HepG2 (cell line): ENCODE results near the gene STAC. TPM values are rescaled to one million over a fixed set of nuclear protein-coding genes. Genes with fewer than 3 reads are reported as not detected.

Source experiments
- ATAC-seq: fragments of 200-7000 bp; cut with Tn5 transposase; 3 replicates; pipeline ENCODE4 v1.9.1; 2020; ENCODE audit warnings: mild to moderate bottlenecking, moderate library complexity
- BruUV-seq: library from RNA; stranded (reverse); fragments of 400-500 nt; replicated peaks from 2 replicates; lab custom pipeline; 2021; lab: Mats Ljungman, UMichigan
- CTCF ChIA-PET: fragments of 300-600 bp; formaldehyde crosslinking; extraction: SDS; loops from one replicate; lab custom pipeline; 2021; ENCODE audit warnings: low total read pairs, inconsistent platforms, low intra/inter-chr PET ratio; lab: Yijun Ruan, JAX
- POLR2A ChIA-PET: fragments of 350-600 bp; sonication (Branson Sonifier 250); formaldehyde crosslinking; loops from one replicate; lab custom pipeline; 2020; ENCODE audit warnings: antibody characterized with exemption, inconsistent platforms; lab: Yijun Ruan, JAX
- DNase-seq: peaks from one replicate; pipeline ENCODE4 v3.0.0-alpha.2; 2015; ENCODE audit warnings: low spot score
- FAIRE-seq: peaks from 3 replicates; lab custom pipeline; 2011; peaks lifted over from hg19 to GRCh38; lab: Jason Lieb, UNC
- H2AFZ ChIP-seq: one replicate; pipeline ENCODE4 v1.6.1; 2011; ENCODE audit warnings: low read length, inconsistent platforms
- H3K27ac ChIP-seq: fragments of 300-600 bp; 3 replicates; pipeline ENCODE4 v1.8.0; 2011; ENCODE audit warnings: mixed run types, mild to moderate bottlenecking, mixed read lengths, low read length, inconsistent platforms; ENCODE audit not compliant: insufficient read depth; ENCODE audit errors: extremely low read length
- H3K27me3 ChIP-seq, 2 experiments: fragments of 200-600 bp in 1 of 2; 2 replicates in 1 of 2; 3 replicates in 1 of 2; pipeline versions ENCODE4 v1.6.0 to v1.8.0; 2011; ENCODE audit warnings: low read length in 2 of 2, mild to moderate bottlenecking in 2 of 2, moderate library complexity in 2 of 2, inconsistent platforms in 1 of 2; ENCODE audit not compliant: insufficient read depth in 2 of 2, control insufficient read depth in 1 of 2
- H3K36me3 ChIP-seq, 2 experiments: fragments of 200-600 bp in 1 of 2; replicated peaks in 1 of 2; 2 replicates in 1 of 2; 3 replicates in 1 of 2; pipeline versions ENCODE4 v1.5.1 to v1.8.0; 2011; ENCODE audit warnings: low read length in 2 of 2, inconsistent platforms in 1 of 2; ENCODE audit not compliant: insufficient read depth in 2 of 2, control insufficient read depth in 1 of 2
- H3K4me1 ChIP-seq: 2 replicates; pipeline ENCODE4 v1.5.1; 2012; ENCODE audit warnings: low read length, inconsistent platforms; ENCODE audit not compliant: insufficient read depth
- H3K4me2 ChIP-seq: 2 replicates; pipeline ENCODE4 v1.6.0; 2011; ENCODE audit warnings: low read depth, low read length, inconsistent platforms
- H3K4me3 ChIP-seq, 3 experiments: fragments of 200-600 bp in 1 of 3; sonication (generic), shearing (Covaris generic) in 1 of 3; replicated peaks in 1 of 3; 2 replicates each; pipeline ENCODE4 v1.5.1; 2011 to 2016; ENCODE audit warnings: low read length in 3 of 3, inconsistent platforms in 2 of 3, low read depth in 2 of 3, mild to moderate bottlenecking in 2 of 3, control low read depth in 1 of 3, mixed read lengths in 1 of 3; ENCODE audit not compliant: insufficient read depth in 1 of 3
- H3K79me2 ChIP-seq: one replicate; pipeline ENCODE4 v1.6.1; 2011; ENCODE audit warnings: low read length, inconsistent platforms; ENCODE audit not compliant: insufficient read depth
- H3K9ac ChIP-seq: 2 replicates; pipeline ENCODE4 v1.6.0; 2011; ENCODE audit warnings: mild to moderate bottlenecking, low read depth, low read length, inconsistent platforms; ENCODE audit not compliant: insufficient read depth
- H3K9me3 ChIP-seq: 2 replicates; pipeline ENCODE4 v1.5.1; 2012; ENCODE audit warnings: mild to moderate bottlenecking, low read length
- H4K20me1 ChIP-seq: 2 replicates; pipeline ENCODE4 v1.6.0; 2011; ENCODE audit warnings: inconsistent platforms, mild to moderate bottlenecking, low read length, moderate library complexity; ENCODE audit not compliant: insufficient read depth
- ADNP ChIP-seq: sonication (generic); formaldehyde crosslinking; IDR thresholded peaks from 2 replicates; pipeline ENCODE4 v1.4.0; 2020; ENCODE audit warnings: missing genetic modification reagents
- ARNT2 ChIP-seq: sonication (generic); formaldehyde crosslinking; IDR thresholded peaks from 2 replicates; pipeline ENCODE4 v1.8.0; 2022; ENCODE audit warnings: mild to moderate bottlenecking, low read depth, missing genetic modification reagents, moderate library complexity
- BHLHE40 ChIP-seq: IDR thresholded peaks from 2 replicates; pipeline ENCODE4 v1.6.1; 2011; ENCODE audit warnings: low read length, improper control_type of control experiment
- DR1 ChIP-seq: sonication (generic); formaldehyde crosslinking; IDR thresholded peaks from 2 replicates; pipeline ENCODE4 v1.8.0; 2021; ENCODE audit warnings: mild to moderate bottlenecking, missing genetic modification reagents, inconsistent platforms
- GABPB1 ChIP-seq: IDR thresholded peaks from 2 replicates; pipeline ENCODE4 v1.6.1; 2016; ENCODE audit warnings: mild to moderate bottlenecking, missing genetic modification reagents, moderate library complexity, missing compliant biosample characterization
- KDM3A ChIP-seq: IDR thresholded peaks from 2 replicates; pipeline ENCODE4 v1.6.1; 2018; ENCODE audit warnings: low read depth, missing compliant biosample characterization
- PHB2 ChIP-seq: fragments of 450-650 bp; IDR thresholded peaks from 2 replicates; pipeline ENCODE4 v1.6.1; 2018; ENCODE audit not compliant: partially characterized antibody
- RARA ChIP-seq: IDR thresholded peaks from 2 replicates; pipeline ENCODE4 v1.6.1; 2016; ENCODE audit warnings: missing genetic modification reagents, missing compliant biosample characterization
- RFXANK ChIP-seq: IDR thresholded peaks from 2 replicates; pipeline ENCODE4 v1.6.1; 2016
- SP140L ChIP-seq: sonication (generic); formaldehyde crosslinking; IDR thresholded peaks from 2 replicates; pipeline ENCODE4 v1.4.0; 2020; ENCODE audit warnings: missing genetic modification reagents, borderline replicate concordance
- XRCC5 ChIP-seq: fragments of 200-400 bp; formaldehyde crosslinking; optimal IDR thresholded peaks from 2 replicates; pipeline ENCODE3; 2017; ENCODE audit warnings: mild to moderate bottlenecking, low read length
- ZNF12 ChIP-seq: sonication (generic); formaldehyde crosslinking; IDR thresholded peaks from 2 replicates; pipeline ENCODE4 v1.5.0; 2020; ENCODE audit warnings: missing genetic modification reagents
- ZNF121 ChIP-seq: sonication (generic); formaldehyde crosslinking; IDR thresholded peaks from 2 replicates; pipeline ENCODE4 v1.5.0; 2020; ENCODE audit warnings: mild to moderate bottlenecking, missing genetic modification reagents
- ZNF124 ChIP-seq: sonication (generic); formaldehyde crosslinking; IDR thresholded peaks from 2 replicates; pipeline ENCODE4 v1.4.0; 2020; ENCODE audit warnings: missing genetic modification reagents
- ZNF180 ChIP-seq: sonication (generic); formaldehyde crosslinking; IDR thresholded peaks from 2 replicates; pipeline ENCODE4 v1.4.0; 2020; ENCODE audit warnings: low read depth, missing genetic modification reagents, borderline replicate concordance
- ZNF20 ChIP-seq: sonication (generic); formaldehyde crosslinking; IDR thresholded peaks from 2 replicates; pipeline ENCODE4 v1.4.0; 2020; ENCODE audit warnings: mild to moderate bottlenecking, moderate library complexity, missing genetic modification reagents
- ZNF253 ChIP-seq: sonication (generic); formaldehyde crosslinking; IDR thresholded peaks from 2 replicates; pipeline ENCODE4 v1.8.0; 2022; ENCODE audit warnings: mild to moderate bottlenecking, missing genetic modification reagents, borderline replicate concordance
- ZNF563 ChIP-seq: sonication (generic); formaldehyde crosslinking; IDR thresholded peaks from 2 replicates; pipeline ENCODE4 v1.8.0; 2022; ENCODE audit warnings: mild to moderate bottlenecking, moderate library complexity, missing genetic modification reagents
- ZNF781 ChIP-seq: sonication (generic); formaldehyde crosslinking; IDR thresholded peaks from 2 replicates; pipeline ENCODE4 v1.5.1; 2020; ENCODE audit warnings: borderline replicate concordance, mild to moderate bottlenecking, missing genetic modification reagents; ENCODE audit errors: not compliant biosample characterization
- WGBS: methylation state at CpG from one replicate; pipeline ENCODE4 v1.1.6; 2017; ENCODE audit warnings: low lambda C conversion rate; 5-methylcytosine and 5-hydroxymethylcytosine counted together
- in situ Hi-C: cut with HindIII; loops from 2 replicates; pipeline ENCODE4 v1.10.0; 2017; ENCODE audit warnings: low pct_unique_long_range_greater_than_20kb; ENCODE audit not compliant: extremely low pct_ligation_motif_present
- intact Hi-C: fragments of 100-400 bp; cut with micrococcal nuclease; formaldehyde crosslinking; loops from one replicate; pipeline ENCODE4 v1.10.0; 2022; ENCODE audit not compliant: unreplicated experiment
- polyA plus RNA-seq, 8 experiments: library from polyadenylated mRNA; depleted of rRNA in 3 of 8; stranded (reverse) in 7 of 8; unstranded in 1 of 8; fragments of >200 nt; fragmentation: Illumina TruSeq in 4 of 8; extraction: Trizol in 4 of 8; gene quantifications; 2 replicates each; pipeline versions ENCODE4 v1.2.1 to v1.2.3, GENCODE V29; 2011 to 2016; ENCODE audit warnings: low read depth in 4 of 8, missing spikeins in 1 of 8, mixed read lengths in 1 of 8; ENCODE audit not compliant: insufficient read depth in 1 of 8
- total RNA-seq, 5 experiments: library from RNA; depleted of rRNA; stranded (reverse); fragments of >200 nt; fragmentation: Illumina TruSeq; extraction: Trizol; gene quantifications; 2 replicates each; pipeline ENCODE4 v1.2.3, GENCODE V29; 2016; ENCODE audit warnings: low read depth in 1 of 5
- TF ChIP-seq, protein P1 (sequence below): sonication (generic); formaldehyde crosslinking; IDR thresholded peaks from 2 replicates; pipeline ENCODE4 v1.4.0; 2020; ENCODE audit warnings: missing genetic modification reagents
- TF ChIP-seq, protein P2 (sequence below): sonication (generic); formaldehyde crosslinking; IDR thresholded peaks from 2 replicates; pipeline ENCODE4 v1.8.0; 2022; ENCODE audit warnings: low read depth, missing genetic modification reagents

STAC gene
- total and polyA plus RNA-seq, 2 of the 13 experiments (the other 11 are each of a cell fraction or from before 2014, with no cell fraction given): not detected

DNA sequence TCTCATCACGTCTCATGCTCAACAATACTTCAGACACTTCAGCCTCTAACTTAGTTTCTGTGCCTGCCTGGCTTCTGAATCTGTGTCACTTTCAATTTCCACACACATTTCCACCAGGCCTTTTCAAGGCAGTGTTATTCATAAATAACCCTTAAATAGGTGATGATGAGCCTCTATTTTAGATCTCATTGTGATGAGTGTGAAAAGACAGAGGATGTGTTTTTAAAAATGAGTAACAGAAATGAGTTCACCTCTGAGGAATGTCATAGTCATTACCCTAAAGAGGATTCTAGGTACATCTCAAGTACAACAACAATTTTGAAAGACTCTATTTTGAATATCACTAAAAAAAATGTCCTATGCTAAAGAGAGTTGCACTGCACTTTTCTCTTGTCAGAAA, 64.6 kb downstream of the STAC start:
- H3K4me1 ChIP-seq: no peaks in the 10 kb centered on the region
- in situ Hi-C loops: no loop called here
- ATAC-seq (no peak), DNase-seq (no peak), FAIRE-seq (no peak)
- H3K4me2 ChIP-seq: no peak overlapping the region
- CTCF ChIA-PET: no interaction called here
- intact Hi-C loops: no loop called here
- no peak overlapping the region for H3K4me3 ChIP-seq
- H2AFZ ChIP-seq: no peak overlapping the region
- H3K9ac ChIP-seq: no peak overlapping the region
- no peaks in the 10 kb centered on the region for H3K79me2 ChIP-seq
- BruUV-seq: no TSS peak
- H4K20me1 ChIP-seq: no peaks in the 10 kb centered on the region
- H3K9me3 ChIP-seq: no peaks in the 10 kb centered on the region
- no peak overlapping the region for H3K27ac ChIP-seq
- no peaks in the 10 kb centered on the region for H3K27me3 ChIP-seq
- no peak for TF ChIP-seq ARNT2 (CRISPR knock-in tag)
- TF ChIP-seq ZNF20 (CRISPR knock-in tag): no peak
- no peak for TF ChIP-seq ZNF121 (CRISPR knock-in tag)
- no peak for TF ChIP-seq ZNF563 (CRISPR knock-in tag)
- TF ChIP-seq, protein P1, sequence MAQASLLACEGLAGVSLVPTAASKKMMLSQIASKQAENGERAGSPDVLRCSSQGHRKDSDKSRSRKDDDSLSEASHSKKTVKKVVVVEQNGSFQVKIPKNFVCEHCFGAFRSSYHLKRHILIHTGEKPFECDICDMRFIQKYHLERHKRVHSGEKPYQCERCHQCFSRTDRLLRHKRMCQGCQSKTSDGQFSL: no peak
- TF ChIP-seq KDM3A (CRISPR knock-in tag): no peak
- no peak for TF ChIP-seq GABPB1 (CRISPR knock-in tag)
- TF ChIP-seq XRCC5: no peak
- 0% methylated on average over 1 of the region's 1 CpG for WGBS
- no peaks in the 10 kb centered on the region for H3K36me3 ChIP-seq
- POLR2A ChIA-PET: no interaction called here

DNA sequence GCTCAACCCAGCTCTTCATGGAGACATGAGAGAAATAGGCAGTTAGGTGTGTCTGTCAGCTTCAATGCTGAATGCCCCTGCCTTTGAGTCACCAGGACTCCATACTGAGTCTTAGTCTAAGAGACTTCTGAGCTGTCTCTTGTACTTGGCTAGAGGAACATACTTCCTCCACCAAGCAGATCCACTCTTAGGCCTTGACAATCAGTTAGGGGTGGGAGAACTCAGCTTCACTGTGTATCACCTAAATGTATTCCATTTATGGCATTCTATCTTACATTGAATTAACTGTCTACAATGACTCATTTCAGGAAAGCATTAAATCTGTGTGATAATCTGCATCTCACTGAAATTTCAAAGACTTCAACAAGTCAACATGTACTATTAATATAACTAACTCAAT, 66.0 kb downstream of the STAC start:
- intact Hi-C loops (no loop called here), in situ Hi-C loops (no loop called here)
- Histone ChIP-seq H2AFZ (no peak overlapping the region), H3K27me3 (no peaks in the 10 kb centered on the region), H3K9ac (no peak overlapping the region), H3K4me2 (no peak overlapping the region), H3K9me3 (no peaks in the 10 kb centered on the region), H3K36me3 (no peaks in the 10 kb centered on the region), H3K4me3 (no peak overlapping the region), H3K4me1 (no peaks in the 10 kb centered on the region), H4K20me1 (no peaks in the 10 kb centered on the region), H3K27ac (no peak overlapping the region), H3K79me2 (no peaks in the 10 kb centered on the region)
- CTCF ChIA-PET: no interaction called here
- DNase-seq (no peak), ATAC-seq (no peak), FAIRE-seq (no peak)
- POLR2A ChIA-PET: no interaction called here
- BruUV-seq: no TSS peak
- TF ChIP-seq ADNP (CRISPR knock-in tag) (no peak), ZNF12 (no peak), ZNF253 (CRISPR knock-in tag) (no peak), RFXANK (CRISPR knock-in tag) (no peak), ZNF124 (CRISPR knock-in tag) (no peak), ZNF180 (no peak), ZNF781 (CRISPR knock-in tag) (no peak), RARA (CRISPR knock-in tag) (no peak), DR1 (CRISPR knock-in tag) (no peak), PHB2 (no peak), SP140L (CRISPR knock-in tag) (no peak), BHLHE40 (no peak)
- TF ChIP-seq, protein P2, sequence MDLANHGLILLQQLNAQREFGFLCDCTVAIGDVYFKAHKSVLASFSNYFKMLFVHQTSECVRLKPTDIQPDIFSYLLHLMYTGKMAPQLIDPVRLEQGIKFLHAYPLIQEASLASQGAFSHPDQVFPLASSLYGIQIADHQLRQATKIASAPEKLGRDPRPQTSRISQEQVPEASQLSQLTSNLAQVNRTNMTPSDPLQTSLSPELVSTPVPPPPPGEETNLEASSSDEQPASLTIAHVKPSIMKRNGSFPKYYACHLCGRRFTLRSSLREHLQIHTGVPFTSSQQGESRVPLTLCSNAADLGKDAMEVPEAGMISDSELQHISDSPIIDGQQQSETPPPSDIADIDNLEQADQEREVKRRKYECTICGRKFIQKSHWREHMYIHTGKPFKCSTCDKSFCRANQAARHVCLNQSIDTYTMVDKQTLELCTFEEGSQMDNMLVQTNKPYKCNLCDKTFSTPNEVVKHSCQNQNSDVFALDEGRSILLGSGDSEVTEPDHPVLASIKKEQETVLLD (CRISPR knock-in tag): no peak
